Tibial nerve (tissue), 4 donors: ENCODE data around the gene TNP2.

Experiments
- EP300 ChIP-seq, 2 donors: sonication (generic); formaldehyde crosslinking; IDR thresholded peaks; one replicate each; pipeline ENCODE4 v1.6.1; 2017; ENCODE audit warnings: antibody characterized with exemption in 2 of 2, mild to moderate bottlenecking in 1 of 2
- POLR2A ChIP-seq, 2 donors: fragments of 450-650 bp; IDR thresholded peaks; one replicate each; pipeline ENCODE4 v1.6.1; 2017; ENCODE audit warnings: antibody characterized with exemption in 2 of 2, mild to moderate bottlenecking in 2 of 2, moderate library complexity in 2 of 2
- TF ChIP-seq, protein P1 (sequence below), 5 experiments: fragments of 200-600 bp in 3 of 5; fragments of 450-650 bp in 2 of 5; sonication (generic) in 3 of 5; IDR thresholded peaks; one replicate each; pipeline ENCODE4 v1.5.1; 2016 to 2019; ENCODE audit warnings: antibody characterized with exemption in 5 of 5, mild to moderate bottlenecking in 3 of 5, moderate library complexity in 2 of 5

DNA sequence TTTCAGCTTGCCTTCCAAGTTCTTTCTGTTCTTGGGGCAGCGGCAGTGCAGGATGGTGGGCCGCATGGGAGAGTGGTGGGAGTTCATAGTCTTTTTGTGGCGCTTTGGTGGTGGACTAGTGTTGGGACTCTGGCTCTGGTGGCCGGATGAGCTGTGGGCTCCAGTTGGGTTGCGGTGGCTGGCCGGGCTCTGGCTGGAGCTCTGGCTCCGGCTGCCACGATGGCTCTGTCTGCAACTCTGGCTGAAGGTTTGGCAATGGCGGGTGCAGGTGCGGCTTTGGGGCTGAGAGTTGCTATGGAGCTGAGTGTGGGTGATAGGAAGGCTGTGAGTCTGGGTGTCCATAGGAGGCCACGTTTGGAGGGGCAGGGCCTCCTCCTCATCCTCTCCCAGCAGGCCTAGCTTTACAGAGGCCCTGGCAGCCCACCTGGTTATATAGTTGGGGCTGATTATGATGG lies at the start of gene TNP2:
- TF ChIP-seq, protein P1, sequence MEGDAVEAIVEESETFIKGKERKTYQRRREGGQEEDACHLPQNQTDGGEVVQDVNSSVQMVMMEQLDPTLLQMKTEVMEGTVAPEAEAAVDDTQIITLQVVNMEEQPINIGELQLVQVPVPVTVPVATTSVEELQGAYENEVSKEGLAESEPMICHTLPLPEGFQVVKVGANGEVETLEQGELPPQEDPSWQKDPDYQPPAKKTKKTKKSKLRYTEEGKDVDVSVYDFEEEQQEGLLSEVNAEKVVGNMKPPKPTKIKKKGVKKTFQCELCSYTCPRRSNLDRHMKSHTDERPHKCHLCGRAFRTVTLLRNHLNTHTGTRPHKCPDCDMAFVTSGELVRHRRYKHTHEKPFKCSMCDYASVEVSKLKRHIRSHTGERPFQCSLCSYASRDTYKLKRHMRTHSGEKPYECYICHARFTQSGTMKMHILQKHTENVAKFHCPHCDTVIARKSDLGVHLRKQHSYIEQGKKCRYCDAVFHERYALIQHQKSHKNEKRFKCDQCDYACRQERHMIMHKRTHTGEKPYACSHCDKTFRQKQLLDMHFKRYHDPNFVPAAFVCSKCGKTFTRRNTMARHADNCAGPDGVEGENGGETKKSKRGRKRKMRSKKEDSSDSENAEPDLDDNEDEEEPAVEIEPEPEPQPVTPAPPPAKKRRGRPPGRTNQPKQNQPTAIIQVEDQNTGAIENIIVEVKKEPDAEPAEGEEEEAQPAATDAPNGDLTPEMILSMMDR (IDR thresholded peaks at IDR 0.05), result no peak
- TF ChIP-seq EP300 (IDR thresholded peaks at IDR 0.05), result no peak
- TF ChIP-seq POLR2A (IDR thresholded peaks at IDR 0.05), result no peak
